T-helper 1 cell treated with Interleukin-12 subunit alpha and Interleukin-12 subunit beta and Interleukin-4 antibody, amounts not matched to agents 30 ng/mL and 1 ng/mL, for 36 hours (primary cell): ENCODE data around the gene FRK. TPM values are rescaled to one million over a fixed set of nuclear protein-coding genes. Genes with fewer than 3 reads are reported as not detected.
"Not testable (repeated sequence)": the region's sequence is repeated elsewhere in the genome, so short reads cannot be mapped to it uniquely, and the experiment has no call there.

ENCODE experiments used
- intact Hi-C: fragments of 100-400 bp; cut with micrococcal nuclease; formaldehyde crosslinking; loops from one replicate; pipeline ENCODE4 v1.15.1; 2024
- total RNA-seq: library from RNA; stranded (reverse); gene quantifications from 2 replicates; pipeline ENCODE4 v1.2.3, GENCODE V29; 2022

FRK gene
- total RNA-seq, 1 donor from 2014 or later = 0.02 TPM

GRCh38 chr6:115891111-115891669, 169.5 kb downstream of the FRK start:
- intact Hi-C loops = no loop called here

- intact Hi-C loops = no loop called here
Measured at GRCh38 chr6:115890238-115890637, 170.5 kb downstream of the FRK start.

GRCh38 chr6:115888687-115889470, 171.8 kb downstream of the FRK start:
- intact Hi-C loops = not testable (repeated sequence)

- intact Hi-C loops = no loop called here
Measured at GRCh38 chr6:115887891-115888290, 172.8 kb downstream of the FRK start.

- intact Hi-C loops = no loop called here
Measured at GRCh38 chr6:115885636-115886366, 174.9 kb downstream of the FRK start.

GRCh38 chr6:115882771-115883170, 177.9 kb downstream of the FRK start:
- intact Hi-C loops = no loop called here

- intact Hi-C loops = no loop called here
Measured at GRCh38 chr6:115882174-115882573, 178.5 kb downstream of the FRK start.

Other genes starting within 250 kb of the FRK start
- gene NT5DC1, start 40.0 kb upstream of the FRK start, total RNA-seq = 34.3 and 34.4 TPM in 2 replicates
- not detected in 2 replicates for gene COL10A1, start 65.2 kb upstream of the FRK start, total RNA-seq
- gene TSPYL4, start 193.2 kb upstream of the FRK start, total RNA-seq = 16.8 and 17.6 TPM in 2 replicates
- gene TSPYL1, start 219.0 kb upstream of the FRK start, total RNA-seq = 42.8 and 43.5 TPM in 2 replicates